Type B pancreatic cell (in vitro differentiated cells): Measurements from ENCODE around the gene ARHGAP6. TPM values are rescaled to one million over a fixed set of nuclear protein-coding genes. Genes with fewer than 3 reads are reported as not detected.

Experiments used
- DNase-seq: peaks from one replicate; pipeline ENCODE4 v3.0.0; 2021; ENCODE audit warnings: mixed read lengths; ENCODE audit not compliant: unreplicated experiment; ENCODE audit errors: extremely low spot score
- H3K27ac Mint-ChIP-seq: 2 replicates; pipeline ENCODE4 v1.8.0; 2021; ENCODE audit warnings: mild to moderate bottlenecking, mixed read lengths
- H3K27me3 Mint-ChIP-seq: 2 replicates; pipeline ENCODE4 v1.8.0; 2021; ENCODE audit warnings: mixed read lengths
- H3K36me3 Mint-ChIP-seq: 2 replicates; pipeline ENCODE4 v1.8.0; 2021; ENCODE audit warnings: mixed read lengths
- H3K4me1 Mint-ChIP-seq: one replicate; pipeline ENCODE4 v1.8.0; 2021; ENCODE audit warnings: mixed read lengths; ENCODE audit not compliant: unreplicated experiment
- H3K4me3 Mint-ChIP-seq: 2 replicates; pipeline ENCODE4 v1.8.0; 2021; ENCODE audit warnings: mild to moderate bottlenecking, mixed read lengths
- H3K9me3 Mint-ChIP-seq: 2 replicates; pipeline ENCODE4 v1.8.0; 2021; ENCODE audit warnings: mixed read lengths
- CTCF ChIP-seq: fragments of 200-600 bp; sonication (generic); conservative IDR thresholded peaks from 2 replicates; pipeline ENCODE4 v1.5.0; 2021; ENCODE audit warnings: antibody characterized with exemption, mild to moderate bottlenecking
- total RNA-seq: library from RNA; stranded (reverse); gene quantifications from 2 replicates; pipeline ENCODE4 v1.2.1, GENCODE V29; 2021; ENCODE audit warnings: low replicate concordance

Gene ARHGAP6
- total RNA-seq, 1 donor from 2014 or later: 10.1 TPM

- Mint-ChIP-seq H3K4me3 (no peak overlapping the region), H3K4me1 (no peaks in the 10 kb centered on the region), H3K36me3 (no peaks in the 10 kb centered on the region), H3K9me3 (no peaks in the 10 kb centered on the region), H3K27me3 (no peaks in the 10 kb centered on the region), H3K27ac (no peak overlapping the region)
- TF ChIP-seq CTCF: no peak
- DNase-seq: no peak
Measured at GRCh38 chrX:11484290-11484689, 181.4 kb downstream of the ARHGAP6 start.

GRCh38 chrX:11481035-11481434 lies 184.7 kb downstream of the ARHGAP6 start:
- H3K27me3 Mint-ChIP-seq: no peaks in the 10 kb centered on the region
- H3K27ac Mint-ChIP-seq: no peak overlapping the region
- no peaks in the 10 kb centered on the region for H3K9me3 Mint-ChIP-seq
- no peak overlapping the region for H3K4me3 Mint-ChIP-seq
- no peaks in the 10 kb centered on the region for H3K36me3 Mint-ChIP-seq
- no peak for TF ChIP-seq CTCF
- DNase-seq: no peak
- no peaks in the 10 kb centered on the region for H3K4me1 Mint-ChIP-seq

GRCh38 chrX:11480626-11481025 lies 185.1 kb downstream of the ARHGAP6 start:
- no peak for TF ChIP-seq CTCF
- no peaks in the 10 kb centered on the region for H3K27me3 Mint-ChIP-seq
- no peaks in the 10 kb centered on the region for H3K36me3 Mint-ChIP-seq
- DNase-seq: no peak
- no peaks in the 10 kb centered on the region for H3K9me3 Mint-ChIP-seq
- H3K4me3 Mint-ChIP-seq: no peak overlapping the region
- no peak overlapping the region for H3K27ac Mint-ChIP-seq
- H3K4me1 Mint-ChIP-seq: no peaks in the 10 kb centered on the region

- DNase-seq: no peak
- Mint-ChIP-seq H3K4me3 (no peak overlapping the region), H3K4me1 (no peaks in the 10 kb centered on the region), H3K9me3 (no peaks in the 10 kb centered on the region), H3K27ac (no peak overlapping the region), H3K27me3 (no peaks in the 10 kb centered on the region), H3K36me3 (no peaks in the 10 kb centered on the region)
- no peak for TF ChIP-seq CTCF
Measured at GRCh38 chrX:11478911-11479310, 186.8 kb downstream of the ARHGAP6 start.

- no peak for TF ChIP-seq CTCF
- no peaks in the 10 kb centered on the region for H3K36me3 Mint-ChIP-seq
- H3K9me3 Mint-ChIP-seq: no peaks in the 10 kb centered on the region
- no peak overlapping the region for H3K27ac Mint-ChIP-seq
- no peaks in the 10 kb centered on the region for H3K27me3 Mint-ChIP-seq
- DNase-seq: no peak
- no peak overlapping the region for H3K4me3 Mint-ChIP-seq
- no peaks in the 10 kb centered on the region for H3K4me1 Mint-ChIP-seq
Measured at GRCh38 chrX:11478026-11478425, 187.7 kb downstream of the ARHGAP6 start.

- Mint-ChIP-seq H3K27ac (no peak overlapping the region), H3K36me3 (no peaks in the 10 kb centered on the region), H3K27me3 (no peaks in the 10 kb centered on the region), H3K4me1 (no peaks in the 10 kb centered on the region), H3K4me3 (no peak overlapping the region), H3K9me3 (no peaks in the 10 kb centered on the region)
- DNase-seq: no peak
- TF ChIP-seq CTCF: no peak
Measured at GRCh38 chrX:11474576-11474975, 191.1 kb downstream of the ARHGAP6 start.
